Heart left ventricle (tissue), 16 donors: ENCODE results near the gene DDAH2. TPM values are rescaled to one million over a fixed set of nuclear protein-coding genes. Genes with fewer than 3 reads are reported as not detected.

Source experiments
- ATAC-seq, 4 donors: fragments of 200-7000 bp; cut with Tn5 transposase; one replicate each; pipeline ENCODE4 v1.9.1; 2020 to 2022; ENCODE audit warnings: moderate library complexity in 4 of 4, mild to moderate bottlenecking in 3 of 4, moderate number of reproducible peaks in 1 of 4
- DNase-seq, 5 donors: peaks; one replicate each; pipeline ENCODE4 v3.0.0-alpha.2; 2020
- H3K27ac ChIP-seq, 12 donors: fragments of 200-600 bp; sonication (generic) in 4 of 12; one replicate each; pipeline versions ENCODE4 v1.5.0 to v1.8.0; 2016 to 2022; ENCODE audit warnings: mild to moderate bottlenecking in 2 of 12
- H3K27me3 ChIP-seq, 9 donors: fragments of 200-600 bp; sonication (generic) in 2 of 9; one replicate each; pipeline versions ENCODE4 v1.5.1 to v1.8.0; 2016 to 2022; ENCODE audit warnings: mild to moderate bottlenecking in 3 of 9
- H3K36me3 ChIP-seq, 9 donors: fragments of 200-600 bp; sonication (generic) in 2 of 9; one replicate each; pipeline versions ENCODE4 v1.5.0 to v1.8.0; 2018 to 2022; ENCODE audit warnings: mild to moderate bottlenecking in 2 of 9
- H3K4me1 ChIP-seq, 12 donors: fragments of 200-600 bp; sonication (generic) in 4 of 12; one replicate each; pipeline versions ENCODE4 v1.5.0 to v1.8.0; 2016 to 2022; ENCODE audit warnings: mild to moderate bottlenecking in 3 of 12
- H3K4me3 ChIP-seq, 12 donors: fragments of 200-600 bp; sonication (generic) in 4 of 12; one replicate each; pipeline versions ENCODE4 v1.5.0 to v1.8.0; 2017 to 2022; ENCODE audit warnings: mild to moderate bottlenecking in 9 of 12, moderate library complexity in 4 of 12
- H3K9me3 ChIP-seq, 12 donors: fragments of 200-600 bp; sonication (generic) in 4 of 12; one replicate each; pipeline versions ENCODE4 v1.5.0 to v1.8.0; 2016 to 2022; ENCODE audit warnings: mild to moderate bottlenecking in 1 of 12
- POLR2A ChIP-seq, 2 donors: fragments of 450-650 bp; IDR thresholded peaks; one replicate each; pipeline ENCODE4 v1.6.1; 2017; ENCODE audit warnings: antibody characterized with exemption in 2 of 2, mild to moderate bottlenecking in 2 of 2, moderate library complexity in 2 of 2
- WGBS, 4 donors: extraction: QIAGEN DNeasy Blood & Tissue Kit in 2 of 4; methylation state at CpG; one replicate each; pipeline versions ENCODE4 v1.1.5 to v1.1.7; 2013 to 2018; 5-methylcytosine and 5-hydroxymethylcytosine counted together
- intact Hi-C, 10 donors: fragments of 100-400 bp; cut with DNase I; formaldehyde crosslinking; loops; one replicate each; pipeline versions ENCODE4 v1.11.1 to v1.14.2; 2022
- polyA plus RNA-seq, 2 donors: library from polyadenylated mRNA; stranded (reverse); fragments of 200-250 nt; gene quantifications; one replicate each; pipeline ENCODE4 v1.2.3, GENCODE V29; 2013
- total RNA-seq, 9 donors: library from RNA; depleted of rRNA in 2 of 9; stranded (reverse); fragments of >200 nt in 2 of 9; fragmentation: NEBNext Ultra II Directional in 3 of 9; extraction: Animal tissue kit (Norgen Biotek cat#: 25700) in 3 of 9; gene quantifications; one replicate each; pipeline versions ENCODE4 v1.1.0 to v1.2.4, GENCODE V29; 2016 to 2023
- TF ChIP-seq, protein P1 (sequence below), 12 donors: fragments of 200-600 bp; sonication (generic) in 4 of 12; IDR thresholded peaks; one replicate each; pipeline versions ENCODE4 v1.5.0 to v1.8.0; 2018 to 2022; ENCODE audit warnings: antibody characterized with exemption in 12 of 12, mild to moderate bottlenecking in 5 of 12
- donor health status: ischemic (EF 13 %, LVEDD 7.1; RV severe dilation, severe dysfunction).
- donor health status: healthy with polysubstance abuse.
- donor health status: DM: no; HTN: yes; CAD: no.
- donor health status: DM: no; HTN: no; CAD: no.
- donor health status: ischemic (EF 25% LVEDD 6.9; RV normal size, moderate dysfunction).
- donor health status: ischemic (EF 25% LVEDD 5.7; RV mildly dilated, moderate dysfunction).
- donor health status: healthy.
- donor health status: DM: yes; HTN: yes; CAD: no.
- donor health status: ischemic (EF 35%, LVEDD 5.7; RV mildly dilated, moderate dysfunction).
- donor health status: nonischemic (EF 11% LVEDD 7.7; RV severe dilation, severe dysfunction).
- donor health status: DM: yes; HTN: yes; CAD: no.
- donor health status: PGD.
- donor health status: ischemic (EF 29% LVEDD 5.4; RV normal size, mild dysfunction).
- donor health status: nonischemic (EF 23%, LVEDD 6.1; RV moderate dilation, normal function).

The DDAH2 gene
- total and polyA plus RNA-seq, 11 donors: 42.3 to 80.5 (median 56.8) TPM

DNA sequence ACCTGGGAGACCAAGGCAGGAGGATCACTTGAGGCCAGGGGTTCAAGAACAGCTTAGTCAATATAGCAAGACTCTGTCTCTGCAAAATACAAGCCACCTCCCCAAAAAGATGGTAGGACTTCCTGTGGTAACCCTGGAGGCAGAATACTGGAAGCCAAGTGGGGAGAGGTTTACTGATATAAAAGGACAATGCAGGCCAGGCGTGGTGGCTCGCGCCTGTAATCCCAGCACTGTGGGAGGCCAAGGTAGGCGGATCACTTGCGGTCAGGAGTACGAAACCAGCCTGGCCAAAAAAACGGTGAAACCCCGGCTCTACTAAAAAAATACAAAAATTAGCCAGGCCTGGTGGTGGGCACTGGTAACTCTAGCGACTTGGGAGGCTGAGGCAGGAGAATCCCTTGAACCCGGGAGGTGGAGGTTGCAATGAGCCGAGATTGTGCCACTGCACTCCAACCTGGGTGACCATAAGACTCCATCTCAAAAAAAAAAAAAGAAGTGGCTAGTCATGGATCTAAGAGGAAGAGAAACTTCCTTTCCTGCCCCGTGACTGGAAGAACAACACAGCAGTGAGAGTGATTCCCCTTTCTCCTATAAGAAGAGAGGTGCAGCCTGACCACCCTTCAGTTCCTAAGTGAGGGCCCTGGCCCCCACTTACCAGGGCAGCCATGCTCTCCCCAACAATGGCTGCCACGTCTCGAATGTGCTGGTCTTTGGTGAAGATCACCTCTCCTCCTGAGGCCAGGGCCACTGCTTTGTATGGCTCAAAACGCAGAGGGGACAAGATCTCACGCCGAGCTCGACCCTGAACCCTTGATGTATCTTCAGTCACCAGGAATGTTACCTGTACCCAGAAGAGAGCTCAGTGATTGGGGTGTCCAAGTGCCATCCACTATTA is 39.5 kb upstream of the DDAH2 start:
- H3K4me1 ChIP-seq: peaks cover 0 to 41% (median 2%) of the 10 kb centered on the region in 12 donors
- TF ChIP-seq, protein P1, sequence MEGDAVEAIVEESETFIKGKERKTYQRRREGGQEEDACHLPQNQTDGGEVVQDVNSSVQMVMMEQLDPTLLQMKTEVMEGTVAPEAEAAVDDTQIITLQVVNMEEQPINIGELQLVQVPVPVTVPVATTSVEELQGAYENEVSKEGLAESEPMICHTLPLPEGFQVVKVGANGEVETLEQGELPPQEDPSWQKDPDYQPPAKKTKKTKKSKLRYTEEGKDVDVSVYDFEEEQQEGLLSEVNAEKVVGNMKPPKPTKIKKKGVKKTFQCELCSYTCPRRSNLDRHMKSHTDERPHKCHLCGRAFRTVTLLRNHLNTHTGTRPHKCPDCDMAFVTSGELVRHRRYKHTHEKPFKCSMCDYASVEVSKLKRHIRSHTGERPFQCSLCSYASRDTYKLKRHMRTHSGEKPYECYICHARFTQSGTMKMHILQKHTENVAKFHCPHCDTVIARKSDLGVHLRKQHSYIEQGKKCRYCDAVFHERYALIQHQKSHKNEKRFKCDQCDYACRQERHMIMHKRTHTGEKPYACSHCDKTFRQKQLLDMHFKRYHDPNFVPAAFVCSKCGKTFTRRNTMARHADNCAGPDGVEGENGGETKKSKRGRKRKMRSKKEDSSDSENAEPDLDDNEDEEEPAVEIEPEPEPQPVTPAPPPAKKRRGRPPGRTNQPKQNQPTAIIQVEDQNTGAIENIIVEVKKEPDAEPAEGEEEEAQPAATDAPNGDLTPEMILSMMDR (IDR thresholded peaks at IDR 0.05): no peak
- TF ChIP-seq POLR2A (IDR thresholded peaks at IDR 0.05): no peak
- 88 to 91% (median 88%) methylated on average over 18 of the region's 18 CpGs for WGBS, 4 donors
- ATAC-seq: peak in 1 of 4 donors; percentile 44
- intact Hi-C loops: loop anchor here in 4 of 10 donors (5.0 to 10.0 kb wide), 4 partner anchors 36 to 86 kb away; partner anchors contain the start of genes DDAH2 (in 2 of the 4) and LY6G5C (in 2 of the 4)
- peak overlapping the region in 1 of 12 donors; percentile 63 for H3K27ac ChIP-seq
- peaks cover 0 to 3% (median 0%) of the 10 kb centered on the region in 9 donors for H3K36me3 ChIP-seq
- H3K27me3 ChIP-seq: no peaks in the 10 kb centered on the region
- no peak overlapping the region for H3K4me3 ChIP-seq
- DNase-seq: no peak
- no peaks in the 10 kb centered on the region for H3K9me3 ChIP-seq

DNA sequence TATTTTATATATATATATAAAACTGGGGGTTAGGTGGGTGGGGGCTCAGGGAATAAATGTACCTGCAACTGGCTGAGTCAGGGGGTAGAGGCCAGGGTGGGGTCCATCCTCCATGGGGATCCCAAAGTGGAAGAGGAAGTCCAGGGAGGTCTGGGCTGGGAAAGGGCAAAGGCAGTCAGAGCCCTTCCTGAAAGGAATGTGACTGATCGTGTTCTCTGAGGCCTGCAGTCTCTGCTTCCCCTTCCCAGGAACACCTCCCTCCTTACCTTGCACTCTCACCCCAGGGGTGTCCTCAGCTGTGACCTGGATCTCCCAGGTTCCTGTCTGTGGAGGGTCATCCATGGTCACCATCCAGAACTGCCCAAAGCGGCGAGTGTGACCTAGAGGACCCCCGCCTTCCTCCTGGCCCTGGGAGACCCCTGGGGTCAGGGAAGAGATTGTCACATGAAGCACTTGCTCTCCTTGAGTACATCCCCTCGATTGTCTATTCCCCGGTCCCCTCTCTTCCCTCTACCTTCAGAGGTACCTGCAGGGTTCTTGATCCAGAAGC is 38.1 kb upstream of the DDAH2 start:
- H3K27ac ChIP-seq: no peak overlapping the region
- H3K27me3 ChIP-seq: no peaks in the 10 kb centered on the region
- H3K4me3 ChIP-seq: no peak overlapping the region
- ATAC-seq (no peak), DNase-seq (no peak)
- no peaks in the 10 kb centered on the region for H3K9me3 ChIP-seq
- intact Hi-C loops: loop anchor here in 4 of 10 donors (5.0 to 10.0 kb wide), 4 partner anchors 35 to 85 kb away; partner anchors contain the start of genes DDAH2 (in 2 of the 4) and LY6G5C (in 2 of the 4)
- TF ChIP-seq POLR2A (IDR thresholded peaks at IDR 0.05): no peak
- TF ChIP-seq, protein P1 (IDR thresholded peaks at IDR 0.05): no peak
- peaks cover 0 to 3% (median 0%) of the 10 kb centered on the region in 9 donors for H3K36me3 ChIP-seq
- 81 to 85% (median 82%) methylated on average over 6 of the region's 6 CpGs for WGBS, 4 donors
- H3K4me1 ChIP-seq: peaks cover 0 to 32% (median 6%) of the 10 kb centered on the region in 12 donors

DNA sequence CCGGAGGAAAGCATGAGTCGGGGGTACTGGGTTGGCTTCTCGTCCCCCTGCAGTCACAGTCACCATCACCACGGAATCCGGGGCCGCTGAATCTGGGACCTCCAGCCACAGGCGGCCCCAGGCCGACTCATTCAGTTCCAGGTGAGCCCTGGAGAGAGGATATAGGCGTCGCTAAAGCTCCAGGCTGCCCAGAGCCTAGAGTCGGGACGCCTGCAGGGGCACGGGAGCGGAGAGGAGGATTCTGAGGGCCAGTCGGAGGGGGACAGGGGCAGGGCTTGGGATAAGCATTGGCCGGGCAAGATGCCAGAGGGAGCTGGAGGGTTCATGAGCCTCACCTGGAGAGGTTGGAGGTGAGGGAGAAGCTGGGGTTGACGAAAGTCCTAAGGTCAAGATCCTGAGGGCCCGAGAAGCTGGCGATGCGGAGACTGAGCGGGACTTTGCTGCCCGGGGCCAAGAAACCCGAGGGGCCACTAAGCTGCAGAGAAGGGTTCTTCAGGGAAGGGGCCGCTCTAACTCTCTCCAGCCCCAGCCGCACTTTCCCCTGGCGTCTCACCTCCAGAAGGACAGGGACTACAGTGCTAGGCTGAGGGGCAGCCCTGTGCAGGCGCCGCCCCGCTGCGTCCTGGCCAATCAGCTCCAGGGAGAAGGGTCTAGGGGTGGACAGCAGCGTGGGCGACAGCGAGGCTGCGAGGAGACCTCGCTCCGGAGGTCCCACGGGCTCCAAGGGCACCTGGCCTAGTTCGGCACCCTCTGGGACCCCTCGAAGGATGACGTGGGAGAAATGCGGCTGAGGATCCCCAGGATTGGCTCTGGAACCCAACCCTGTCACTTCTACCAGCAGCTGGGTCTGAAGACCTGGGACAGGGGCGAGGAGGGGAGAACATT is 37.1 kb upstream of the DDAH2 start:
- intact Hi-C loops: loop anchor here in 4 of 10 donors (5.0 to 10.0 kb wide), 4 partner anchors 34 to 84 kb away; partner anchors contain the start of genes DDAH2 (in 2 of the 4) and LY6G5C (in 2 of the 4)
- Histone ChIP-seq H3K27me3 (no peaks in the 10 kb centered on the region), H3K4me3 (peak overlapping the region in 6 of 12 donors; percentile 22 to 38 (median 26)), H3K4me1 (peaks cover 0 to 32% (median 6%) of the 10 kb centered on the region in 12 donors), H3K36me3 (peaks cover 0 to 14% (median 0%) of the 10 kb centered on the region in 9 donors), H3K27ac (no peak overlapping the region), H3K9me3 (no peaks in the 10 kb centered on the region)
- DNase-seq: no peak
- 55 to 72% (median 61%) methylated on average over 37 to 42 of the region's 42 CpGs for WGBS, 4 donors
- TF ChIP-seq, protein P1 (IDR thresholded peaks at IDR 0.05): no peak
- no peak for TF ChIP-seq POLR2A (IDR thresholded peaks at IDR 0.05)
- ATAC-seq: peak in 2 of 4 donors; percentile 30 to 42
